ENCODE results near the gene P2RY8.

P2RY8 gene

GRCh38 chrX:1521459-1521956 is 15.5 kb downstream of the P2RY8 start:
- Histone ChIP-seq H3K27me3 (no peaks in the 10 kb centered on the region), H3K4me3 (peak overlapping the region; percentile 53), H3K9me3 (no peaks in the 10 kb centered on the region), H3K4me1 (peaks cover 59% of the 10 kb centered on the region), H3K4me2 (peak overlapping the region; percentile 86), H4K20me1 (peaks cover 100% of the 10 kb centered on the region), H3K27ac (peak overlapping the region; percentile 34), H3K36me3 (peaks cover 62% of the 10 kb centered on the region), H3K9ac (no peak overlapping the region)
- no peak for TF ChIP-seq Cebpa-rat (IDR thresholded peaks at IDR 0.05)

GRCh38 chrX:1520350-1520749 is 16.6 kb downstream of the P2RY8 start:
- H3K36me3 ChIP-seq: peaks cover 59% of the 10 kb centered on the region
- H3K9ac ChIP-seq: no peak overlapping the region
- H3K4me2 ChIP-seq: peak overlapping the region; percentile 86; the same call in 1 of the 2 replicates
- TF ChIP-seq Cebpa-rat (IDR thresholded peaks at IDR 0.05): no peak
- peaks cover 59% of the 10 kb centered on the region for H3K4me1 ChIP-seq
- no peak overlapping the region for H3K4me3 ChIP-seq
- no peak overlapping the region for H3K27ac ChIP-seq
- no peaks in the 10 kb centered on the region for H3K27me3 ChIP-seq
- no peaks in the 10 kb centered on the region for H3K9me3 ChIP-seq
- H4K20me1 ChIP-seq: peaks cover 100% of the 10 kb centered on the region

- no peak for TF ChIP-seq Cebpa-rat (IDR thresholded peaks at IDR 0.05)
- Histone ChIP-seq H3K4me1 (peaks cover 52% of the 10 kb centered on the region), H3K36me3 (peaks cover 53% of the 10 kb centered on the region), H3K4me3 (no peak overlapping the region), H4K20me1 (peaks cover 94% of the 10 kb centered on the region), H3K9ac (no peak overlapping the region), H3K27ac (no peak overlapping the region), H3K27me3 (no peaks in the 10 kb centered on the region), H3K4me2 (no peak overlapping the region), H3K9me3 (peaks cover 1% of the 10 kb centered on the region)
Measured at GRCh38 chrX:1519022-1519497, 17.9 kb downstream of the P2RY8 start.

DNA sequence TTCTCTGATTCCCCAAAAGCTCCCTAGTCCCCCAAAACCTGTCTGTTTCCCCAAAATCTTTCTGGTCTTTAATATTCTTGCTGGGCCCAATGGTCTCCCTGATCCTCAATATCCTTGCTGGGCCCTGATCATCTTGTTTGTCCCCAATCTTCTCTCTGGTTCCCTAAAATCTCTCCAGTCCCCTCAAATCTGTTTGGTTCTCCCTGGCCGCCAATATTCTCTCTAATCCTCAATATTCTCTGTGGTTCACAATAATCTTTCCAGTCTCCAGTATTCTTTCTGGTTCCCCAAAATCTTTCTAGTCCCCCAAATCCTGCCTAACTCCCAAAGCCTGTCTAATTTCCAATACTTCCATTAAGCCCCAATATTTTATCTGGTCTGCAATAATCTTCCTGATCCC is 18.5 kb downstream of the P2RY8 start:
- H3K4me1 ChIP-seq: peaks cover 47% of the 10 kb centered on the region
- H3K9me3 ChIP-seq: peaks cover 7% of the 10 kb centered on the region
- no peak for TF ChIP-seq Cebpa-rat (IDR thresholded peaks at IDR 0.05)
- H3K4me2 ChIP-seq: no peak overlapping the region
- no peaks in the 10 kb centered on the region for H3K27me3 ChIP-seq
- peaks cover 53% of the 10 kb centered on the region for H3K36me3 ChIP-seq
- H3K9ac ChIP-seq: no peak overlapping the region
- no peak overlapping the region for H3K27ac ChIP-seq
- peaks cover 94% of the 10 kb centered on the region for H4K20me1 ChIP-seq
- no peak overlapping the region for H3K4me3 ChIP-seq

DNA sequence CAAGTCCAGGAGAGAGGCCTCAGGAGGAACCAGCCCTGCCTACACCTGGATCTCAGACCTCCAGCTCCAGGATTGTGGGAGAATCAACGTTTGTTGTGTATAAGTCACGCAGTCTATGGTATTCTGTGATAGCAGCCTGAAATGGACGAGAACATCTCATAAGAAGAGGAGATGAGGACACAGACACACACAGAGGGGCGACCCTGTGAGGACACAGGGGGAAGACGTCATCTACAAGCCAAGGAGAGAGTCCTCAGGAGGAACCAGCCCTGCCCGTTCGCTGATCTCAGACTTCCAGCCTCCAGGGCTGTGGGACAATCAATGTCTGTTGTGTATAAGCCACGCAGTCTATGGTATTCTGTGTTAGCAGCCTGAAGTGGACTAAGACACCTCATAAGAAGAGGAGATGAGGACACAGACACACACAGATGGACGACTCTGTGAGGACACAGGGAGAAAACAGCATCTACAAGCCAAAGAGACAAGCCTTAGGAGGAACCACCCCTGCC is 20.3 kb downstream of the P2RY8 start:
- H3K36me3 ChIP-seq: peaks cover 66% of the 10 kb centered on the region
- peaks cover 23% of the 10 kb centered on the region for H3K9me3 ChIP-seq
- 0 out of 2 replicates have a peak overlapping the region, but pooled peaks have one; percentile 14 for H3K27ac ChIP-seq
- peaks cover 32% of the 10 kb centered on the region for H3K4me1 ChIP-seq
- H4K20me1 ChIP-seq: peaks cover 92% of the 10 kb centered on the region
- no peak for TF ChIP-seq Cebpa-rat (IDR thresholded peaks at IDR 0.05)
- H3K4me3 ChIP-seq: no peak overlapping the region
- no peaks in the 10 kb centered on the region for H3K27me3 ChIP-seq
- no peak overlapping the region for H3K4me2 ChIP-seq
- H3K9ac ChIP-seq: no peak overlapping the region

- Histone ChIP-seq H3K27ac (no peak overlapping the region), H3K9me3 (peaks cover 31% of the 10 kb centered on the region), H3K4me2 (no peak overlapping the region), H3K4me1 (peaks cover 37% of the 10 kb centered on the region), H3K4me3 (no peak overlapping the region), H4K20me1 (peaks cover 81% of the 10 kb centered on the region), H3K36me3 (peaks cover 73% of the 10 kb centered on the region), H3K27me3 (no peaks in the 10 kb centered on the region), H3K9ac (no peak overlapping the region)
- no peak for TF ChIP-seq Cebpa-rat (IDR thresholded peaks at IDR 0.05)
Measured at GRCh38 chrX:1511829-1512228, 25.2 kb downstream of the P2RY8 start.

- peaks cover 31% of the 10 kb centered on the region for H3K9me3 ChIP-seq
- H3K4me3 ChIP-seq: no peak overlapping the region
- peaks cover 81% of the 10 kb centered on the region for H4K20me1 ChIP-seq
- no peak for TF ChIP-seq Cebpa-rat (IDR thresholded peaks at IDR 0.05)
- peaks cover 73% of the 10 kb centered on the region for H3K36me3 ChIP-seq
- no peaks in the 10 kb centered on the region for H3K27me3 ChIP-seq
- H3K4me1 ChIP-seq: peaks cover 44% of the 10 kb centered on the region
- no peak overlapping the region for H3K9ac ChIP-seq
- no peak overlapping the region for H3K4me2 ChIP-seq
- no peak overlapping the region for H3K27ac ChIP-seq
Measured at GRCh38 chrX:1511150-1511549, 25.8 kb downstream of the P2RY8 start.

DNA sequence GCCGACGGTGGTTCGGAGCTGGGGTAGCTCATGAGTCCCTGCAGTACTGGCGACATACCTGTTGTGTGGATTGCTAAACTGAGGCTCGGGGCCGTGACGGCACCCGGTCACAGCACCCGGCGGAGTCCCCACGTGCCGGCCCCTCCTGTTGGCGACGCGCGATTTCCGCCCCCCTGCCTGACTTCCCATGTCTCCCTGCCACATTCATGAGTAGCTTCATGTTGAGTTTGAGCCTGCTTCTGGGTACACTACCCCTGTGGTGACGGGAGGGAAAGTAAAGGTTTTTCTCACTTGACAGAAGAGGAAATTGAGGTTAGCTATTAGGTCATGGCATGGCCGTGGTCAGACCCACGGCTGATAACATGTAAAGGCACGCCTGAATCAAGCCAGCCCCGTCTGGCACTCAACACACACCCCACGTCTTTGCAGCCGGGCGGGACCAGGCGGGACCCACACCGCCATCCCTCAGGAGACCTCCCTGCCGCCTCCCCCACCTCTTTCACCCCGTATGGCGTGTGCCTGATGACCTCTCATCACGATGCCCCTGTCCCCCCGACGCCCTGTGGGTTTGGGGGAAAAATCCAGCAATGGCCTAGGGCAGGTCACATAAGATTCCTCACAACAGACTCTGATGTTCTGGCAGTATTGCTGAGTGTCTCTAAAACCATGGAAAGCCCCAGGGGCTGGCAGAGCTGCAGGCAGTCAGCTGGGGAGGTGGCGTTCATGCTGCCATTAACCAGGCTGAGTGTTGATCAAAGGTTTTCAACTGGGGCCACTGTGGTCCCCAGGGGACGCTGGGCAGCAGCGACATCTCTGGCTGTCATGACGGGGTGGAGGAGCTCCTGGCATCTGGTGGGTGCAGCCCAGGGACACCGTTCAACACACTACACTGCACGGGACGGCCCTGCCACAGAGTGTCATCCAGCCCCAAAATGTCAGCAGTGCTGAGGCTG is 29.2 kb downstream of the P2RY8 start:
- Histone ChIP-seq H3K4me1 (peaks cover 78% of the 10 kb centered on the region), H3K4me3 (peak overlapping the region; percentile 38), H3K9me3 (peaks cover 18% of the 10 kb centered on the region), H3K36me3 (peaks cover 63% of the 10 kb centered on the region), H3K4me2 (peak overlapping the region; percentile 84), H3K27ac (peak overlapping the region; percentile 56), H4K20me1 (peaks cover 88% of the 10 kb centered on the region), H3K9ac (peak overlapping the region; percentile 57), H3K27me3 (no peaks in the 10 kb centered on the region)
- no peak for TF ChIP-seq Cebpa-rat (IDR thresholded peaks at IDR 0.05)

GRCh38 chrX:1506916-1507315 is 30.1 kb downstream of the P2RY8 start:
- TF ChIP-seq Cebpa-rat (IDR thresholded peaks at IDR 0.05): no peak
- Histone ChIP-seq H3K4me2 (peak overlapping the region; percentile 84), H3K4me3 (no peak overlapping the region), H3K36me3 (peaks cover 55% of the 10 kb centered on the region), H4K20me1 (peaks cover 89% of the 10 kb centered on the region), H3K27ac (no peak overlapping the region), H3K4me1 (peaks cover 87% of the 10 kb centered on the region), H3K9me3 (peaks cover 11% of the 10 kb centered on the region), H3K9ac (no peak overlapping the region), H3K27me3 (no peaks in the 10 kb centered on the region)

DNA sequence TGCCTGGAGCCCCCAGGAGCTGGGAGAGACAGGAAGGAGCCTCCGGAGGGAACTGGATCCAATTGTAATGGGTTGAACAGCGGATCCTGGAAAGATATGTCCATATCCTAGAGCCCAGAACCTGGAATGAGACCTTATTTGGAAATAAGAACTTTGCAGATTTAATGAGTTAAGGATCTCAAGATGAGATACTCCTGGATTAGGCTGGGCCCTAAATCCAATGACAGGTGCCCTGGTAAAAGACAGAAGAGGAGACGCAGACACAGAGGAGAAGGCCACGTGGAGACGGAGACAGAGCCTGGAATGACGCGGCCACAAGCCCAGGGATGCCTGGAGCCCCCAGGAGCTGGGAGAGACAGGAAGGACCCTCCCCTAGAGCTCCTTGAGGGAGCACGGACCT is 34.1 kb downstream of the P2RY8 start:
- H3K9me3 ChIP-seq: no peaks in the 10 kb centered on the region
- H4K20me1 ChIP-seq: peaks cover 100% of the 10 kb centered on the region
- H3K9ac ChIP-seq: peak overlapping the region; percentile 65
- H3K4me1 ChIP-seq: peaks cover 96% of the 10 kb centered on the region
- peak overlapping the region; percentile 93 for H3K4me2 ChIP-seq
- H3K4me3 ChIP-seq: no peak overlapping the region
- no peak for TF ChIP-seq Cebpa-rat (IDR thresholded peaks at IDR 0.05)
- H3K36me3 ChIP-seq: peaks cover 46% of the 10 kb centered on the region
- no peaks in the 10 kb centered on the region for H3K27me3 ChIP-seq
- peak overlapping the region; percentile 77 for H3K27ac ChIP-seq
